Vagina (tissue), 2 donors: Measurements from ENCODE around the gene TMX3.

Source experiments
- CTCF ChIP-seq, 3 experiments: fragments of 450-650 bp in 2 of 3; fragments of 200-600 bp in 1 of 3; sonication (generic) in 1 of 3; IDR thresholded peaks; one replicate each; pipeline ENCODE4 v1.5.1; 2017 to 2019; ENCODE audit warnings: antibody characterized with exemption in 3 of 3, mild to moderate bottlenecking in 2 of 3, moderate library complexity in 2 of 3
- POLR2A ChIP-seq, 2 donors: fragments of 450-650 bp; IDR thresholded peaks; one replicate each; pipeline ENCODE4 v1.6.1; 2017; ENCODE audit warnings: antibody characterized with exemption in 2 of 2, mild to moderate bottlenecking in 2 of 2, moderate library complexity in 2 of 2

DNA sequence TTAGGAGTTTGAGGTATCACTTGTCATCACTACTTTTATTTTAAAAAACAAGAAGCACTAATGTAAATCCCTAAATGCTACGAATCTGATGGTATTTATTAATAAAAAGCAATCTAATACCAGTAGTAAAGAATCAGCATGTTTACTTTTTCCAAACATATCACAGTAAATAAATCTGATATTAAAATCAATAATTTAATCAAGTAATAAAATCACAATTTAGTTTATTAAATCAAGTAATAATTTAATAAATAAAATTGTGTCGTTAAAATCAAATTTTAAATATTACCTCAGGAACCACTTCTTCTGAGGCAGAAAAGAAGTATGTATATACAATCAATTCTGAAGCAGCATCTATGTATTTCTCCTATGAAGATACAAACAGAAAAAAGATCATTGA is 18.0 kb downstream of the TMX3 start:
- TF ChIP-seq CTCF (IDR thresholded peaks at IDR 0.05) (no peak), POLR2A (IDR thresholded peaks at IDR 0.05) (no peak)
